HepG2 (cell line): ENCODE results near the gene TSPAN12. TPM values are rescaled to one million over a fixed set of nuclear protein-coding genes. Genes with fewer than 3 reads are reported as not detected.

ENCODE experiments used
- ARID5B ChIP-seq: IDR thresholded peaks from 2 replicates; pipeline ENCODE4 v1.4.0; 2020; ENCODE audit warnings: mild to moderate bottlenecking, missing genetic modification reagents
- ATF7 ChIP-seq, 2 experiments: fragments of 450-650 bp in 1 of 2; sonication (generic) in 1 of 2; formaldehyde crosslinking in 1 of 2; IDR thresholded peaks; 2 replicates each; pipeline versions ENCODE4 v1.4.0 to v1.6.1; 2016 to 2020; ENCODE audit warnings: antibody characterized with exemption in 1 of 2, mild to moderate bottlenecking in 1 of 2, missing genetic modification reagents in 1 of 2
- BCL6 ChIP-seq: IDR thresholded peaks from 2 replicates; pipeline ENCODE4 v1.6.1; 2016; ENCODE audit warnings: missing genetic modification reagents, missing compliant biosample characterization
- CREM ChIP-seq, 2 experiments: sonication (generic) in 1 of 2; formaldehyde crosslinking in 1 of 2; IDR thresholded peaks; 2 replicates each; pipeline versions ENCODE4 v1.4.0 to v1.6.1; 2016 to 2020; ENCODE audit warnings: antibody characterized with exemption in 1 of 2, mild to moderate bottlenecking in 1 of 2, missing genetic modification reagents in 1 of 2
- ELF3 ChIP-seq: IDR thresholded peaks from 2 replicates; pipeline ENCODE4 v1.6.1; 2016; ENCODE audit warnings: missing genetic modification reagents, missing compliant biosample characterization
- FOXA1 ChIP-seq, 2 experiments: fragments of 450-650 bp in 1 of 2; sonication (generic) in 1 of 2; formaldehyde crosslinking in 1 of 2; IDR thresholded peaks; 2 replicates each; pipeline versions ENCODE4 v1.4.0 to v1.6.1; 2016 to 2020; ENCODE audit warnings: missing genetic modification reagents in 1 of 2
- FOXA3 ChIP-seq: IDR thresholded peaks from 2 replicates; pipeline ENCODE4 v1.6.1; 2016; ENCODE audit warnings: missing genetic modification reagents, missing compliant biosample characterization
- FOXK2 ChIP-seq: fragments of 450-650 bp; IDR thresholded peaks from 2 replicates; pipeline ENCODE4 v1.6.1; 2016
- FOXO1 ChIP-seq: sonication (generic); formaldehyde crosslinking; IDR thresholded peaks from 2 replicates; pipeline ENCODE4 v1.4.0; 2020; ENCODE audit warnings: missing genetic modification reagents
- HDAC1 ChIP-seq: sonication (generic); formaldehyde crosslinking; IDR thresholded peaks from 2 replicates; pipeline ENCODE4 v1.5.1; 2020; ENCODE audit warnings: mild to moderate bottlenecking, missing genetic modification reagents
- HMGA1 ChIP-seq: sonication (generic); formaldehyde crosslinking; conservative IDR thresholded peaks from 2 replicates; pipeline ENCODE4 v1.4.0; 2020; ENCODE audit warnings: missing genetic modification reagents
- JUNB ChIP-seq: sonication (generic); formaldehyde crosslinking; IDR thresholded peaks from 2 replicates; pipeline ENCODE4 v1.8.0; 2022; ENCODE audit warnings: missing genetic modification reagents, mild to moderate bottlenecking, borderline replicate concordance
- JUND ChIP-seq: sonication (generic); formaldehyde crosslinking; IDR thresholded peaks from 2 replicates; pipeline ENCODE4 v1.8.0; 2022; ENCODE audit warnings: mild to moderate bottlenecking, missing genetic modification reagents
- MAFF ChIP-seq: IDR thresholded peaks from 2 replicates; pipeline ENCODE4 v1.6.1; 2011; ENCODE audit warnings: low read depth, low read length, improper control_type of control experiment
- MED13 ChIP-seq: sonication (generic); formaldehyde crosslinking; IDR thresholded peaks from 2 replicates; pipeline ENCODE4 v1.5.0; 2020; ENCODE audit warnings: missing genetic modification reagents
- MED8 ChIP-seq: sonication (generic); formaldehyde crosslinking; IDR thresholded peaks from 2 replicates; pipeline ENCODE4 v1.8.1; 2023; ENCODE audit warnings: mild to moderate bottlenecking, missing genetic modification reagents; ENCODE audit not compliant: insufficient replicate concordance
- NCOA2 ChIP-seq: sonication (generic); formaldehyde crosslinking; IDR thresholded peaks from 2 replicates; pipeline ENCODE4 v1.8.0; 2022; ENCODE audit warnings: inconsistent platforms
- SKI ChIP-seq: fragments of 450-650 bp; IDR thresholded peaks from one replicate; pipeline ENCODE4 v1.6.1; 2018; ENCODE audit warnings: mild to moderate bottlenecking; ENCODE audit not compliant: partially characterized antibody
- XRCC5 ChIP-seq: fragments of 200-400 bp; formaldehyde crosslinking; optimal IDR thresholded peaks from 2 replicates; pipeline ENCODE3; 2017; ENCODE audit warnings: mild to moderate bottlenecking, low read length
- ZNF12 ChIP-seq: sonication (generic); formaldehyde crosslinking; IDR thresholded peaks from 2 replicates; pipeline ENCODE4 v1.5.0; 2020; ENCODE audit warnings: missing genetic modification reagents
- ZNF136 ChIP-seq: sonication (generic); formaldehyde crosslinking; IDR thresholded peaks from 2 replicates; pipeline ENCODE4 v1.8.1; 2022; ENCODE audit warnings: low read depth, mild to moderate bottlenecking, moderate library complexity, missing genetic modification reagents
- ZNF264 ChIP-seq: sonication (generic); formaldehyde crosslinking; IDR thresholded peaks from 2 replicates; pipeline ENCODE4 v1.4.0; 2020; ENCODE audit warnings: missing genetic modification reagents
- ZNF468 ChIP-seq: sonication (generic); formaldehyde crosslinking; IDR thresholded peaks from 2 replicates; pipeline ENCODE4 v1.8.0; 2022; ENCODE audit warnings: mild to moderate bottlenecking, moderate library complexity, missing genetic modification reagents
- ZNF530 ChIP-seq: sonication (generic); formaldehyde crosslinking; IDR thresholded peaks from 2 replicates; pipeline ENCODE4 v1.5.0; 2020; ENCODE audit warnings: low read depth, mild to moderate bottlenecking, missing genetic modification reagents
- ZNF543 ChIP-seq: sonication (generic); formaldehyde crosslinking; IDR thresholded peaks from 2 replicates; pipeline ENCODE4 v1.4.0; 2020; ENCODE audit warnings: mild to moderate bottlenecking, missing genetic modification reagents
- ZSCAN30 ChIP-seq: sonication (generic); formaldehyde crosslinking; IDR thresholded peaks from 2 replicates; pipeline ENCODE4 v1.5.0; 2020; ENCODE audit warnings: mild to moderate bottlenecking, missing genetic modification reagents
- polyA plus RNA-seq, 8 experiments: library from polyadenylated mRNA; depleted of rRNA in 3 of 8; stranded (reverse) in 7 of 8; unstranded in 1 of 8; fragments of >200 nt; fragmentation: Illumina TruSeq in 4 of 8; extraction: Trizol in 4 of 8; gene quantifications; 2 replicates each; pipeline versions ENCODE4 v1.2.1 to v1.2.3, GENCODE V29; 2011 to 2016; ENCODE audit warnings: low read depth in 4 of 8, missing spikeins in 1 of 8, mixed read lengths in 1 of 8; ENCODE audit not compliant: insufficient read depth in 1 of 8
- total RNA-seq, 5 experiments: library from RNA; depleted of rRNA; stranded (reverse); fragments of >200 nt; fragmentation: Illumina TruSeq; extraction: Trizol; gene quantifications; 2 replicates each; pipeline ENCODE4 v1.2.3, GENCODE V29; 2016; ENCODE audit warnings: low read depth in 1 of 5
- TF ChIP-seq, protein P1 (sequence below): sonication (generic); formaldehyde crosslinking; IDR thresholded peaks from 2 replicates; pipeline ENCODE4 v1.4.0; 2020; ENCODE audit warnings: missing genetic modification reagents

The TSPAN12 gene
- total and polyA plus RNA-seq, 2 of the 13 experiments (the other 11 are each of a cell fraction or from before 2014, with no cell fraction given), result 0.48 to 0.95 TPM

DNA sequence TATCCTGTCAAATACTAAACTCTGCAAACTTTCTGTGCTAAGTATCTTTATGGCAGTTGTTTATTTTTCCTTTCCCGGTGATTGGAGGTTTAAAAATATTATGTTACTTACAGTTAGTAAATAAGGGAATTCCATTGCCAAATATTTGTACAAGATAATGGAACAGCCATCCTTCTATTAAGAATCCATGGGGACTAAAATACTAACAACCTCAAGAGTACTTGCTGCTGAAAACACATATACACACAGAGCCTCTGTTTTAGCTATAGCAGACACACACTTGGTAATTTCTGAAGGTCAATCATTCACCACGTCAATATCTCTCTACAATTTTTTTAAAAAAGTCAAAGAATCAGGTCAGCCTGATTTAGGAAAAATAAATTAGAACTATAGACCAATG, 32.4 kb downstream of the TSPAN12 start (continued):
- TF ChIP-seq JUND (no peak), ZNF530 (CRISPR knock-in tag) (no peak), ZSCAN30 (CRISPR knock-in tag) (no peak), ZNF136 (CRISPR knock-in tag) (no peak), FOXA1 (IDR thresholded peaks at IDR 0.05) (no peak), FOXA1 (CRISPR knock-in tag; IDR thresholded peaks at IDR 0.05) (0 out of 2 replicates have a peak, but pooled peaks have one; percentile 23), ZNF543 (no peak), ZNF264 (CRISPR knock-in tag) (no peak), ARID5B (CRISPR knock-in tag) (0 out of 2 replicates have a peak, but pooled peaks have one; percentile 16), NCOA2 (peak; percentile 33; the same call in 1 of the 2 replicates), BCL6 (CRISPR knock-in tag) (peak; percentile 64; the same call in 1 of the 2 replicates), MED13 (no peak), HDAC1 (no peak), FOXK2 (no peak), ZNF468 (no peak), FOXA3 (CRISPR knock-in tag) (peak; percentile 56), CREM (IDR thresholded peaks at IDR 0.05) (no peak), CREM (CRISPR knock-in tag; IDR thresholded peaks at IDR 0.05) (no peak), FOXO1 (CRISPR knock-in tag) (no peak), XRCC5 (no peak), ELF3 (no peak), JUNB (CRISPR knock-in tag) (no peak), SKI (no peak), ATF7 (IDR thresholded peaks at IDR 0.05) (no peak), ATF7 (CRISPR knock-in tag; IDR thresholded peaks at IDR 0.05) (no peak), MAFF (no peak), MED8 (CRISPR knock-in tag) (no peak), HMGA1 (CRISPR knock-in tag) (no peak), ZNF12 (CRISPR knock-in tag) (no peak)
- TF ChIP-seq, protein P1, sequence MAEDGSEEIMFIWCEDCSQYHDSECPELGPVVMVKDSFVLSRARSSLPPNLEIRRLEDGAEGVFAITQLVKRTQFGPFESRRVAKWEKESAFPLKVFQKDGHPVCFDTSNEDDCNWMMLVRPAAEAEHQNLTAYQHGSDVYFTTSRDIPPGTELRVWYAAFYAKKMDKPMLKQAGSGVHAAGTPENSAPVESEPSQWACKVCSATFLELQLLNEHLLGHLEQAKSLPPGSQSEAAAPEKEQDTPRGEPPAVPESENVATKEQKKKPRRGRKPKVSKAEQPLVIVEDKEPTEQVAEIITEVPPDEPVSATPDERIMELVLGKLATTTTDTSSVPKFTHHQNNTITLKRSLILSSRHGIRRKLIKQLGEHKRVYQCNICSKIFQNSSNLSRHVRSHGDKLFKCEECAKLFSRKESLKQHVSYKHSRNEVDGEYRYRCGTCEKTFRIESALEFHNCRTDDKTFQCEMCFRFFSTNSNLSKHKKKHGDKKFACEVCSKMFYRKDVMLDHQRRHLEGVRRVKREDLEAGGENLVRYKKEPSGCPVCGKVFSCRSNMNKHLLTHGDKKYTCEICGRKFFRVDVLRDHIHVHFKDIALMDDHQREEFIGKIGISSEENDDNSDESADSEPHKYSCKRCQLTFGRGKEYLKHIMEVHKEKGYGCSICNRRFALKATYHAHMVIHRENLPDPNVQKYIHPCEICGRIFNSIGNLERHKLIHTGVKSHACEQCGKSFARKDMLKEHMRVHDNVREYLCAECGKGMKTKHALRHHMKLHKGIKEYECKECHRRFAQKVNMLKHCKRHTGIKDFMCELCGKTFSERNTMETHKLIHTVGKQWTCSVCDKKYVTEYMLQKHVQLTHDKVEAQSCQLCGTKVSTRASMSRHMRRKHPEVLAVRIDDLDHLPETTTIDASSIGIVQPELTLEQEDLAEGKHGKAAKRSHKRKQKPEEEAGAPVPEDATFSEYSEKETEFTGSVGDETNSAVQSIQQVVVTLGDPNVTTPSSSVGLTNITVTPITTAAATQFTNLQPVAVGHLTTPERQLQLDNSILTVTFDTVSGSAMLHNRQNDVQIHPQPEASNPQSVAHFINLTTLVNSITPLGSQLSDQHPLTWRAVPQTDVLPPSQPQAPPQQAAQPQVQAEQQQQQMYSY (CRISPR knock-in tag), result no peak
